ENCODE results near the gene MITF.

The MITF gene

DNA sequence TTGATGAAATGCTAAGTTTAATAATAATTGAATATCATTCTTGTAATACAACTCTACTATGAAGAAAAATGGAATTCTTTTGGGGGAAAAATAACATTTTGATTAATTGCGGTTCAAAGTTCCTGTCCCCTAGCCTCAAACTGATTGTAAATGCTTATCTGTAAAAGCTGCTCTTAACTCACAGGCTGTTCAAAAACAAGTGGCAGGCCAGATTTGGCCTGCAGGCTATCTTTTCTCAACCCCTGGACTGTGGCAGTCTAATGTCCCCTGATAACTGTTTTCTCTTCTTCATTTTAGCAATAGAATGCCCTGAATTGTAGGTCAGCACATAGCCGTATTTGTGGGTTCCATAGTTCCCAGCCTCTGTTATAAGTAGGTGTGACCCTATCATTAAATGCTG, 236.8 kb downstream of the MITF start:
- no peak for FAIRE-seq

DNA sequence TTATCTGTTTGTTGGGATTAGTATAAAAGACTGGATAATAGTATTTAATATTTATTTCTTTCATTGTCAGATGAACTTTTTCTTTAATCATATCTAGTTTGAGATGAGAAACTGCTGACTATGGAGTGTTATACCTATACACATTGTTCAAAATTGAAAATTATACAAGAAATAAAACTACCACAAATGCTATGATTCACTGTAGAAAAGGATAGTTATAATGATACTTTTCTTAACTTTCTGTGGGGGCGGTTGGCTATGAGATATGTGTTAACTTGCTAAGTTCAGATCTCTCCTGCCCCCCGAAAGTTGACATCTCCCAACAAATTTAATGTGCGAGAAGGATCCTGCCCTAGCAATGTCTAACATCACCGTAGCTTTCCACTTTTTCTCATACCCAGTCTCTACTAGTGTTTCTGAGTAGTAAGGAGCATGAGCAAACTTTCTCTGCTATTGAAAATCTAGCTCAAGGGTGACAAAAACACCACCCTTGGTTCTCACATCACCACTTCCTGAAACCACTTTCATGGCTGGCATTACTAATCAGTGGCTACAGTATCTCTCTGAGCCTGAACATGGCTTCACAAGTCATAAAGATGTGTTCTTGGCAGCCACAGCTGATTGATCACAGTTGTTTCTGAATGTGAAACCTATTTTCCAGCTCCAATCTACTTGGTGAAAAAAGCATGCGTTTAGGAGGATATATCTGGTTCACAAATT, 244.4 kb downstream of the MITF start:
- no peak for FAIRE-seq

DNA sequence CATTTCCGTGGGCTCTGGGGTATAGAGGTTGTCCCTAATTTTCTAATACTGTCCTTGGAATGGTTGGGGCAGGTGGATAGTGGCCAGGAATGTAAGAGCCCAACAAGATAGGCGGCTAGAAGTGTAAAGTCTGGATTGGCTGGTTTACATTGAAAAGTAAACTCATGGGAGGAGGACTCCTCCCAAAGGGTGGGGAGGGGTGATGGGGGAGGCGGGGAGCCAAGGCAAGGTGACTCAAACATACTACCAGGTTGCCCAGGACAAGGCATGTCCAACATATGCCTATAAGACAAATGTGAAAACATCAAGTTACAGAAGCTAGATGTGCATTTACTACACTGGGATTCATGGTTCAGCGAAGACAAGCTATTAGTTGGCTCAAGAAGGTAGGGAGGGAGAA, 246.0 kb downstream of the MITF start:
- FAIRE-seq, result no peak

DNA sequence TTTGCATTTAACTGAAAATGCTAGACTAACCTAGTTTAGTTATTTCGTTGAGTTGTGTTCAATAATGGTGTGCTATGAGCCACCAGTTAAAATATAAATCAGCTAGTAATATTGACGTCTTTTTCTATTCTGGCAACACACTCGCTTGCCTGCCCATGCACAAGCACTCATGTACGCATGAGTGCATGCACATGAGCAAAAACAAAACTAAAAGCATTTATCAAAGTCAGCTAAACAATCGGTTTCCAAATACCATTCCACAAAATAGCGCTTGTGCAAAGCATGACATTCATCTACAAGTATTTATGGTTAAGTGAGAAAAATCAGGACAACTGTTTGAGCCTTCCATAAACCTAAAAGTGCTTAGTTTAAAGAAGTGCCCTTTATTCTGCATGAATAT, 247.2 kb downstream of the MITF start:
- no peak for FAIRE-seq

DNA sequence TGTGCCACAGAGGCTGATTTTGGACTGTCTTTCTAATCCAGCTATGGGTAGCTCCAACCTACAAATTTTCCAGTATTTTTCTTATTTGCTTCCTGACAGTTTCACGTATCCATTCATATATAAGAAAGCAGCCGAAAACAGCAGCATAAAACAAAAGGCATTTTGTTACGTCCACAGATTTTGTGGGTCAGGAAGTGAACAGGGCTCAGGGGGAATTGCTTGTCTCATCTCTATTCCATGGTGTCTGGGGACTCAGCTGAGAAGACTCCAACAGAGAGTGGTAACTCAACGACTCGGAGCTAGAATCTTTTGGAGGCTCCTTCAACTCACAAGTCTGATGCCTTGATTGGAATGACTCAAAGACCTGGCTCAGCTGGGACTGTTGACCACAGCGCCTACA, 248.6 kb downstream of the MITF start:
- no peak for FAIRE-seq

DNA sequence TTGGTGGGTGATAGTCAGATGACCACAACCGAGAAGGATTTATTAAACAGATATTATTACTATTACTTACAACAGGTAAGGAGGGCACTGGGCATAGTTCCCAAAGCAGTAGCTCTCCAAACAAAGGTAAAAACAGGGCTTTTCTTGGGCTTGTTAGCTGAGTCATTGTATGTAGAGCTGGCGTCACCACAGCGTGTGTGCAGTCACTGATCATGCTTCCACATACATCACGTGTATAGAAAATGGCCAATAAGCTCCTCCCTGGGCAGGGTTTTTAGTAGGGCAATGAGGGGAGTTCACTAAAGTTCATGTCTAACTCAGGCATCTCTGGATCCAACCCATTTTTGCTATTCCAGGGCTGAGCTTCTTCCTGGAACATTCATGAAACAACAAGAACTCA, 254.5 kb downstream of the MITF start:
- FAIRE-seq, result no peak

DNA sequence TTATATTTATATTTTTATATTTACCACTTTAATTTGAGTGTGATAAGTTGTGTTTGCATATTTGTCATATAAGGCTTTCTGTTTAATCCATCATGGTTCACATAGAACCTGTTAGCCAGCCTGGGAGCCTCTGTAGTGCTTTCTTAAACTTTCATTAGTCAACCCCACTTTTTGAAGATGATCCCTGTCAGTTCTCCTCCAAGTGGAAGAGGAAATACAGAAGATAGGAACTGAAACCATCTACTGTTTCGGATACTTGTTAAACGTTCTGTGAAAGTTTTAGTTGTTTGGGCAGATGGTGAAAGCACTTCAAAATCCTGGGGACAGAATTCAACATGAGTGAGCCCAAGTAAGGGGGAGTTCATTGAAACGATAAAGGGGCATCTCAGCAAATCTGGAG, 255.7 kb downstream of the MITF start:
- FAIRE-seq, result no peak

DNA sequence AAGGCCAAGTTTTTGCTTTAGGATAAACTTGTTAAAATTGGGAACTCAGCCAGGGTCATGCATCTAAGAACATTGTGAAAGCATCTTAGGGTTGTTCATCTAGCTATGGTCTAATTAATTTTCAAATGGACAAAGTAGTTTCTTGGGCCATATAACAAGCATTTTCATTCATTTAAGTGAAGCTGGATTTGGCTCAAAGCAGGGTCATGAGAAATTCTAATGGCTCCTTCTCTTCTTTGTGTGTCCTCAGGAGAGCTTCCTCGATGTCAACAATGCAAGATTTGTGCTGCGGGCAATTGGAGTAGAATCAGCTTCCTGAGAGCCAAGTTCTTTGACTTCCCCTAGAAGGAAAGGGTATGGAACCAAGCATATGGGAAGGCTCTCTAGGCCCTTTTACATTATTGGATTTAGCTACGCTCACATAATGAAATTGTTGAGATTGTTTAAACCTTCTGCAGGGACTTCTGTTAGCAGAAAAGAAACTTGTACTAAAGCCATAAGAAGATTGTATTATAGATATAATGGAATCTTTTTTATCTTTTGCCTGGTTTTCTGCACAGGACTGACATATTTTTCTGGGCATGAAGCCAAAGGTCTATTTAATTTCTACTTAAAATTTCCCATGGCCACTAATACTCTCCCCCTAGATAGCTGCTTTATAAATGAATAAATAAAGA, 258.5 kb downstream of the MITF start:
- no peak for FAIRE-seq

DNA sequence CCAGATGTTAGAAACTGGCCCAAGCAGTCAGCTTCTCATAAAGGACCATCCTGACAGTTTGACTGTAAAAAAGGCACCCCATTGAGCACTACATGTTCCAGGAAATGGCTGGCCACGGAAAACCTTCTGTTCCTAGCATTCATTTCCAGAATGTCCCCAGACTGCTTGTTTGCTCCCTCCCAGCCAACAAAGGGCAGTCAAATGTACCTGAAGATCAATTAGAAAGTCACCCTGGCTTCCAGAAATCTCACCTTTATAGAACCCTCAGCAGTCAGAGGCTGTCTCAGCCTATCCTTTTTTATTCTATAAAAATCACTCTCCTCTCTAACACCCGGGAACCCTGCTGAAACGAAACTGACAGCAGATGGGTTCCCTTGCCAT, 259.5 kb downstream of the MITF start:
- FAIRE-seq, result no peak

DNA sequence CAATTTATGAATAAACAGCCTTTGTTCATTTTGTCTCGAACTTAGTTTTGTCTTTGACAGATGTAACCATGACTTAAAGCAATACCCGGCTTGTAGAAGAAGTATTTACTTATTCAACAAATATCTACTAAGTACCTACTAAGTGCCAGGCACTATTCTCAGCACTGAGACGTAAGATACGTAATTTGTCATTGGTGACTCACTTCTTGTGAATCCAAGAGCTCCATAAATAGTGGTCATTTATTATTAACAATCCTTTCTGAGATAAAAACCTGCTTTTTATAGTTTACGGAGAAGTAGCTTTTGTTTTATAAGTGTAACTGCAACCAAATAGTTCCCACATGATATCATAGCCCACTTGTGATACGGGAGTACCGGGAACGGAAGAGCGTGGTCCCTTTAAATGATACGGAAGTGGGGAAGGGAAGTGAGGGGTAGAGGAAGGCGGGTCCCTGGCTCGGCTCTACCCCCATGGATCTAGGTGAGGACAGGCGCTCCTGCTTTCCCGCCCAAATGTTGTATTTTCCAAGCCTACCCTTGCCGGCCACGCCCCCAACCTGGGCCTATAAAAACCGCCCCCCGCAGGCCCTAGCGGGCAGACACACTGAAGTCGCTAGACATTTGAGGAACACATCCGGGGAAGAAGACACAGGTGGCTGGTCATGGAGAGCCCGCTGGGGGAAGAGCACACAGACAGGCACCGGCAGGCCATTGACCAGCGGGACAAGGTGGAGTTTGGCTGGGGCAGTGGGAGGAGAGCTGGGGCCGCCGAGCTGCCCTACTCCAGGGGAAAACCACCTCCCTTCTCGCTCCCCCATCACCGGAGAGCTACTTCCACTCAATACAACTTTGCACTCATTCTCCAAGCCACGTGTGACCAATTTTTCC, 260.1 kb downstream of the MITF start, which contains the start of gene SAMMSON:
Gene SAMMSON (plus strand): TSS at position 594 of the 888 bp plus-strand sequence.
- FAIRE-seq, result no peak

DNA sequence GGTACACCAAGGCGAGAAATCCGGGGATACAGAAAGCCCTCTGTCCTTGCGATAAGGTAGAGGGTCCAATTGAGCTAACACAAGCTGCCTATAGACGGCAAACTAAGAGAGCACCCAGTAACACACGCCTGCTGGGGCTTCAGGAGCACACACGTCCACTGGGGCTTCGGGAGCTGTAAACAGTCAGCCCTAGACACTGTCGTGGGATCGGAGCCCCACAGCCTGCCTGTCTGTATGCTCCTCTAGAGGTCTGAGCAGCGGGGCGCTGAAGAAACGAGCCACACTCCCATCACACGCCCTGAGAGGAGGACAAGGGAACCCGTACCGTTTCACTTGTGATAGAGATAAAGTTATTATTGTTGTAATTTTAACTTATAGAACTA, 260.8 kb downstream of the MITF start:
- FAIRE-seq, result no peak

DNA sequence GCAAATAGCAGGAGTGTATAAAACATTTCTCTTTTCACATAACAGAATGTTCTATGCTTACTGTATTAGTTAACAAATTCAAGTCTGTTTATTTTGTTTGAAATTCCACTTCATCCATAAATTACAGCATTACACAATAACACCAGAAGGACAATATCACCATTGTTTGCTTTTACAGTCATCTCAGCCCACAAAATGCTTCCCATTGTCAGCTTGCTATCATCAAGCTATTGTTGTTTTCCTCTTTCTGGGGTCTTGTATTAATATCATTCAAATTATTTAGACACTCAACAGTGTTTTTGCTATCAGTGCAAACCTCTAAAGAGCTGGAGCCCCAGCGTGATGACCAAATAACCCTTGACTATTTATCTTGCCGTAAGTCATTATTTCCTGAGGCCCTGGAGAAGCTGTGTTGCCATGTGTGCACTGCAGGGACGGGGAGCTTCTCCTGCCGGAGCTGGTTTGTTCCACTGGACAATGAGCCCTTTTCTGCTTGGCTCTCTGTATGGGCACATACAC, 261.4 kb downstream of the MITF start:
- FAIRE-seq, result no peak

DNA sequence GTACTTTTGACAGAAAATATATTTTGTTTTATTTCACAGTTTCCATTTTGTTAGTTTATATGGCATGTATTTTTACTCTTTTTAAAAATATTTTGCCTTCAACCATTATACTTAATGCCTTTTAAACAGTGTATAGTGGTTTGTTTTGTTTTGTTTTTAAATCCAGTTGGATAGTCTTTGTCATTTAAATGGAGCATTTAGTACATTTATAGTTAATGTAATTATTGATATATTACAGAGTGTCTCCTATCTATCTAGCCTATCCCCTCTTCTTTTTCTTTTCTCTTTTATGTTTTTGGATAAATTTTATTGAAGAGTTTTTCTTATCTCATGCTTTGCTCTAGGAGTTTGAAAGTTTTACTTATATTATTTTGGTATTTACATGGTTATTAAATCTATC, 263.9 kb downstream of the MITF start:
- no peak for FAIRE-seq

DNA sequence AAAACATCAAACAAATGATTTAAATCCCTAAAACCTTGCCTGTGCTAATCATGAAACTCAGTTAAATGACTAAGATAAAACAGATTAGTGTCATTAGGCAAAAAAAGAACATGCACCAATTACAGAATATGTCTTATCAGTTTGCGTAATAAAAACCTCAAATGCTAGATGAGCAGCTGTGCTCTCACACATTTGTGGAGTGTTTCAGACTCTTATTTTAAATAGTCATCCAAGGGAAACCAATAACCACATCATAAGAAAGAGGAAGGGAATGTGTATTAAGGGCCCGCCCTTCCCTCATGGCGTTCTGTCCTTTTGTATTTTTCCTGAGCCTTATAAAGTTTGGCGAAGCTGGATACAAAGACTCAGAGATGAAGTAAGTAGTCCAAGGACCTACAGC, 266.8 kb downstream of the MITF start:
- no peak for FAIRE-seq

DNA sequence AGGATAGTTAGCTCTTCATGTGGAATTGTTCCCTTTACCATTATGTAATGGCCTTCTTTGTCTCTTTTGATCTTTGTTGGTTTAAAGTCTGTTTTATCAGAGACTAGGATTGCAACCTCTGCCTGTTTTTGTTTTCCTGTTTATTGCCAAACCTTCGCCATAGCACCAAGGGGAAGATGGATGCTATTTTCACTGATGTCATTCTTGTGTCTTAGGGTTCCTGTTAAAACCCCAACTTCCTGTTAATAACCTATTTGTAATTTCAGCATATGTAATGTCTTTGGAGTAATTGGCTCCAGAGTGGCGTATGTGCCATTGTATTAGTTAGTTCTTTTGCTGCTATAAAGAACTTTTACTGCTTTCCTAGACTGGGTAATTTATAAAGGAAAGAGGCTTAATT, 271.1 kb downstream of the MITF start:
- no peak for FAIRE-seq

DNA sequence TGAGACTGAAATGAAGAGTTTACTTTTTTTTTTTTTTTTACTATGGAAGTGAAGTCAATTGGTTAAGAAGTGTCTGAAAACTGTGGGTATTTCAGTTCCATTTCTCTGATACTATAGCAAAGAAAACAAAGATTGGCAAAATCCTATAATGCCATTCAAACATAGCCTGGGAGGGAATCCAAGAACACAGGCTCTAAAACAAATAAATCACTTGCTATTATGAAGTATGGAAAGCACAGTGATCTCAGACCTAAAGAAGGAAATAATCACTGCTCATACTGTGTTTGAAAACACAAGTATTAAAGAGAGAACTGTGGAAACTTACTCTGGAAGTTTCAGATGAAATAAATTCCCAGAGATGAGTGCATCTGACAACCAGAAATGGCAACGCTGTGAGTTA, 272.3 kb downstream of the MITF start:
- no peak for FAIRE-seq
